ENCODE results near the gene C14orf93. TPM values are rescaled to one million over a fixed set of nuclear protein-coding genes. Genes with fewer than 3 reads are reported as not detected.

The C14orf93 gene
- total and polyA plus RNA-seq, 2 donors (not counting 1 experiment from before 2014, with no cell fraction given): 17.9 to 26.8 TPM

DNA sequence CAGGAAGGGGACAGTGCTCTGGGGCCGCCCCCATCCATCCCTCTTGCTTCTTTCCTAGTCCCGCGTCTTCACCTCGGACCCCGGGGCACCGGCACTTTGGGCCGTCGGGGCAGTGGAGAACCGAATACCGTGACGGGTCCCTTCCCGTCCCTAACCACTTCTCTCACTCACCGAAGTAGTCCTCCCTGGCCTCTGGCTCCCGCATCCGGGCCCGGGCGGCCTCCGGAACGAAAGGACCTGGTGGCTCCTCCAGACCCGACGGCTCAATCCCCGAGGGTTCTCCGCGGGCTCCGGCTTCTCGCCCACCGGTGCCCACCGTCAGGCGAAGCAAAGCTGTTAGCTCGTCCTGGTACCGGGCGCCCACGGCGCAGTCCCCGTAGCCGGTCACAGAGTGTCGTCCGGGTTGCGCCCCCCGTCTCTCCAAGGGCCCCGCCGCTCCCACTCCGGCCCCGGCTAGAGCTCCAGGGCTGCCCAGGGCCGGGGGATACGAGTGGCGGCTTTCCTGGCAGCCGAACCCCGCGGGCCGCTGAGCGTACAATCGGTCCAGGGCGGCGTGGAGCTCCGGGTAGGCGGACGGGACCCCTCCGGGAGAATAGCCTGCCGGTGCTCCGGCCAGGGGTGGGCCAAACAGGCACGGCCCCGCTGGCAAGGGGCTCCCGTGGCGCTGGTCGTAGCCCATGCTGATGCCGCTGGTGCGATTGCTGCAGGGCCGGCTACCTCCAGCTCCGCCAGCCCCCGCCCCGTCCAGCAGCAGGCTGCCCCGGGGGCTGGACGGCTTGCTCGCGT is 28.7 kb downstream of the C14orf93 start:
- TF ChIP-seq EZH2 (IDR thresholded peaks at IDR 0.05; ENCODE audit: borderline replicate concordance, insufficient read depth, low read depth, low read length, poor library complexity, severe bottlenecking): peak; percentile 91
- TF ChIP-seq, protein P1, sequence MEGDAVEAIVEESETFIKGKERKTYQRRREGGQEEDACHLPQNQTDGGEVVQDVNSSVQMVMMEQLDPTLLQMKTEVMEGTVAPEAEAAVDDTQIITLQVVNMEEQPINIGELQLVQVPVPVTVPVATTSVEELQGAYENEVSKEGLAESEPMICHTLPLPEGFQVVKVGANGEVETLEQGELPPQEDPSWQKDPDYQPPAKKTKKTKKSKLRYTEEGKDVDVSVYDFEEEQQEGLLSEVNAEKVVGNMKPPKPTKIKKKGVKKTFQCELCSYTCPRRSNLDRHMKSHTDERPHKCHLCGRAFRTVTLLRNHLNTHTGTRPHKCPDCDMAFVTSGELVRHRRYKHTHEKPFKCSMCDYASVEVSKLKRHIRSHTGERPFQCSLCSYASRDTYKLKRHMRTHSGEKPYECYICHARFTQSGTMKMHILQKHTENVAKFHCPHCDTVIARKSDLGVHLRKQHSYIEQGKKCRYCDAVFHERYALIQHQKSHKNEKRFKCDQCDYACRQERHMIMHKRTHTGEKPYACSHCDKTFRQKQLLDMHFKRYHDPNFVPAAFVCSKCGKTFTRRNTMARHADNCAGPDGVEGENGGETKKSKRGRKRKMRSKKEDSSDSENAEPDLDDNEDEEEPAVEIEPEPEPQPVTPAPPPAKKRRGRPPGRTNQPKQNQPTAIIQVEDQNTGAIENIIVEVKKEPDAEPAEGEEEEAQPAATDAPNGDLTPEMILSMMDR (IDR thresholded peaks at IDR 0.05): no peak
- peak overlapping the region; percentile 47 for H3K4me3 Mint-ChIP-seq
- H3K36me3 ChIP-seq (replicated peaks in 1 of 2; ENCODE audit: control extremely low read depth in 1 of 2, control insufficient read depth in 1 of 2, extremely low read depth in 1 of 2, insufficient read depth in 2 of 2, low read length in 1 of 2): no peaks in the 10 kb centered on the region
- H3K27me3 Mint-ChIP-seq: peaks cover 4% of the 10 kb centered on the region
- ChIA-PET POLR2A (interaction anchor here (0.5 to 2.0 kb wide), 6 partner anchors 36 to 861 kb away, joined by 3 to 6 read pairs (median 4); no protein-coding TSS in a partner anchor), CTCF (interaction anchor here (0.7 to 36.3 kb wide), 14 partner anchors 9 to 597 kb away, joined by 3 to 1134 read pairs (median 8); partner anchors contain the start of genes C14orf93, CDH24 and PRMT5)
- ATAC-seq (ENCODE audit: low read depth): no peak
- H4K20me1 ChIP-seq (ENCODE audit: control insufficient read depth, insufficient read depth, low read length, poor library complexity, severe bottlenecking): no peaks in the 10 kb centered on the region
- intact Hi-C loops (cut with micrococcal nuclease): loop anchor here (5.0 to 10.0 kb wide), 2 partner anchors 109 to 666 kb away; partner anchors contain the start of gene LRP10
- H2AFZ ChIP-seq (ENCODE audit: insufficient read depth, low read depth, low read length, poor library complexity, severe bottlenecking): peak overlapping the region; percentile 90
- H3K9me3 ChIP-seq (ENCODE audit: control extremely low read depth in 1 of 3, control insufficient read depth in 2 of 3, insufficient read depth in 1 of 3, low read length in 2 of 3): peaks cover 0 to 8% (median 0%) of the 10 kb centered on the region in 3 donors
- peak overlapping the region; percentile 71 for H3K9ac ChIP-seq (ENCODE audit: low read length)
- no peaks in the 10 kb centered on the region for H3K79me2 ChIP-seq (ENCODE audit: control insufficient read depth, insufficient read depth, low read length)
- H3K4me1 Mint-ChIP-seq: peaks cover 15% of the 10 kb centered on the region
- peaks cover 0 to 35% (median 15%) of the 10 kb centered on the region in 4 experiments for H3K27me3 ChIP-seq (replicated peaks in 1 of 4; ENCODE audit: control extremely low read depth in 1 of 4, control insufficient read depth in 3 of 4, insufficient read depth in 4 of 4, low read length in 3 of 4)
- H3K9me3 Mint-ChIP-seq (ENCODE audit: insufficient read depth): no peaks in the 10 kb centered on the region
- H3K27ac ChIP-seq (ENCODE audit: low read length in 2 of 2): no peak overlapping the region
- H3K4me2 ChIP-seq (replicated peaks; ENCODE audit: low read depth, low read length, poor library complexity, severe bottlenecking): peak overlapping the region; percentile 95
- WGBS (ENCODE audit: insufficient coverage): 13% methylated on average over 75 of the region's 76 CpGs
- H3K4me1 ChIP-seq (ENCODE audit: control insufficient read depth in 2 of 2, insufficient read depth in 2 of 2, low read length in 2 of 2): peaks cover 26 to 36% of the 10 kb centered on the region in 2 donors
- peak; percentile 58 for DNase-seq
- H3K4me3 ChIP-seq (ENCODE audit: control extremely low read depth in 1 of 5, extremely low read depth in 1 of 5, insufficient read depth in 1 of 5, low read depth in 2 of 5, low read length in 4 of 5): peak overlapping the region in 4 of 5 experiments; percentile 58 to 80 (median 72)
- no peak overlapping the region for H3K27ac Mint-ChIP-seq
